SK-N-SH (cell line): ENCODE results near the gene PCSK7.

ENCODE experiments used
- CTCF ChIP-seq: fragments of 200-600 bp; sonication (generic); IDR thresholded peaks from 2 replicates; pipeline ENCODE4 v1.6.1; 2017; ENCODE audit warnings: antibody characterized with exemption, mild to moderate bottlenecking, moderate library complexity
- EP300 ChIP-seq, 2 experiments: IDR thresholded peaks; 2 replicates each; pipeline versions ENCODE4 v1.4.0 to v1.6.1; 2012; ENCODE audit warnings: borderline replicate concordance in 1 of 2, low read depth in 1 of 2, low read length in 1 of 2
- YY1 ChIP-seq: IDR thresholded peaks from 2 replicates; pipeline ENCODE4 v1.4.0; 2012; ENCODE audit warnings: low read depth, mild to moderate bottlenecking

- TF ChIP-seq CTCF (peak; percentile 49), YY1 (no peak), EP300 (IDR thresholded peaks at IDR 0.05; ENCODE audit: borderline replicate concordance in 1 of 2, low read depth in 1 of 2, low read length in 1 of 2) (no peak)
Measured at GRCh38 chr11:117197516-117198456, 34.1 kb downstream of the PCSK7 start.
